Natural killer cell (primary cell): ENCODE results near the gene SLC19A1. TPM values are rescaled to one million over a fixed set of nuclear protein-coding genes. Genes with fewer than 3 reads are reported as not detected.

Experiments
- ATAC-seq, 3 donors: fragments of 150-1000 bp in 2 of 3; fragments of 200-7000 bp in 1 of 3; cut with Tn5 transposase; 1 replicate in 1 of 3; 2 replicates in 2 of 3; pipeline ENCODE4 v1.10.0; 2021; ENCODE audit warnings: mild to moderate bottlenecking in 2 of 3, moderate library complexity in 2 of 3
- DNase-seq, 2 donors: peaks; one replicate each; pipeline versions ENCODE4 v3.0.0 to v3.0.0-alpha.2; 2013 to 2021; ENCODE audit warnings: mixed read lengths in 1 of 2
- H3K27ac ChIP-seq: one replicate; pipeline ENCODE4 v1.5.1; 2013; ENCODE audit warnings: mild to moderate bottlenecking, low read length
- H3K27me3 ChIP-seq: one replicate; pipeline ENCODE4 v1.6.1; 2013; ENCODE audit warnings: low read length; ENCODE audit not compliant: control insufficient read depth, insufficient read depth
- H3K36me3 ChIP-seq: one replicate; pipeline ENCODE4 v1.6.1; 2013; ENCODE audit warnings: low read length; ENCODE audit not compliant: control insufficient read depth, insufficient read depth
- H3K4me1 ChIP-seq: one replicate; pipeline ENCODE4 v1.6.1; 2013; ENCODE audit warnings: low read length; ENCODE audit not compliant: control insufficient read depth, insufficient read depth
- H3K4me3 ChIP-seq: one replicate; pipeline ENCODE4 v1.5.1; 2013; ENCODE audit warnings: low read length
- H3K9me3 ChIP-seq: one replicate; pipeline ENCODE4 v1.6.1; 2013; ENCODE audit warnings: low read length; ENCODE audit not compliant: control insufficient read depth, insufficient read depth
- H3K27ac Mint-ChIP-seq, 2 donors: one replicate each; pipeline ENCODE4 v1.8.0; 2022; ENCODE audit warnings: mild to moderate bottlenecking in 2 of 2, mixed read lengths in 2 of 2, moderate library complexity in 1 of 2
- H3K27me3 Mint-ChIP-seq, 2 donors: one replicate each; pipeline ENCODE4 v1.8.0; 2022; ENCODE audit warnings: low read depth in 2 of 2, mixed read lengths in 2 of 2
- H3K36me3 Mint-ChIP-seq: one replicate; pipeline ENCODE4 v1.8.0; 2022; ENCODE audit warnings: mixed read lengths
- H3K4me1 Mint-ChIP-seq, 2 donors: one replicate each; pipeline ENCODE4 v1.8.0; 2022; ENCODE audit warnings: mixed read lengths in 2 of 2
- H3K4me3 Mint-ChIP-seq: one replicate; pipeline ENCODE4 v1.8.0; 2022; ENCODE audit warnings: mild to moderate bottlenecking, moderate library complexity, mixed read lengths
- H3K9me3 Mint-ChIP-seq, 2 donors: one replicate each; pipeline ENCODE4 v1.8.0; 2022; ENCODE audit warnings: mixed read lengths in 2 of 2
- WGBS: methylation state at CpG from one replicate; pipeline ENCODE4 v1.1.7; 2013; ENCODE audit warnings: missing lambda C conversion rate; ENCODE audit not compliant: insufficient coverage; 5-methylcytosine and 5-hydroxymethylcytosine counted together
- intact Hi-C: fragments of 100-400 bp; cut with micrococcal nuclease; formaldehyde crosslinking; loops from one replicate; pipeline ENCODE4 v1.14.2; 2022
- total RNA-seq, 4 donors: library from RNA; stranded (reverse); fragments of 120-200 nt in 1 of 4; gene quantifications; one replicate each; pipeline versions ENCODE4 v1.2.3 to v1.2.4, GENCODE V29; 2013 to 2022
- TF ChIP-seq, protein P1 (sequence below): fragments of 200-600 bp; IDR thresholded peaks from one replicate; pipeline ENCODE4 v1.8.0; 2022; ENCODE audit warnings: antibody characterized with exemption

SLC19A1 gene
- total RNA-seq, 3 donors from 2014 or later (not counting 1 experiment from before 2014, with no cell fraction given): 2.5 to 9.0 (median 4.9) TPM

GRCh38 chr21:45549626-45550463, 7.6 kb upstream of the SLC19A1 start:
- intact Hi-C loops: loop anchor here (10.0 kb wide), 1 partner anchor 275 kb away; no protein-coding TSS in a partner anchor

DNA sequence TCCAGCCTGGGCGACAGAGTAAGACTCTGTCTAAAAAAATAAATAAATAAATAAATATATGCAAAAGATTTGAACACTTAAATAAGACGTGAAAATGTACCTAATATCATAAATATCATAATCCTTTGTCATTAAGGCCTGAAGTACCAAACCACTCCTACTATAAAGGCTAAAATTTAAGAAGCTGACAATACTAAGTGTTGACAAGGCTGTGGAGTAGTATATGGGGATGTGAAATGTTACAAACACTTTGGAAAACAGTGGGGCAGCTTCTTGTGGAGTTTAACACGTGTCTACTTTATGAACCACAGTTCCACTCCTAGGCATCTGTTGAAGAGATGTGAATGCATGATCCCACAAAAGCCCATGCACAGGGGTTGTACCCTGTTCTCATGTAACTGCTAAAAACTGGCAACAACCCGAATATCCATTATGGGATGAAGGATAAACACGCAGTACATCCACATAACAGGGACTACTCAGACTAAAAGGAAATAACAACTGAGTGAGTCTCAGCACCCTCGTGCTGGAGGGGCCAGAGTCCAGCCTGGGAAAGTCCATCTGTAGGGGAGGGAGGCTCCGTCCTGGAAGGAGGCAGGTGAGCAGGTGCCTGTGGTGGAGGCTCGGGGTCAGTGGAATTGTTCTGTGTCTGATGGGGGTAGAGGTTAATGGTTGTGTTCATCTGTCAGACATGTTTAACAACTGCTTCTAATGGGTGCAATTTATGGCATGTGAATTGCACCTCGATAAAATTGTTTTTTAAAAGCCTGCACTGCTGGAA, 6.7 kb upstream of the SLC19A1 start:
- Histone ChIP-seq H3K9me3 (no peaks in the 10 kb centered on the region), H3K27me3 (no peaks in the 10 kb centered on the region), H3K27ac (no peak overlapping the region), H3K4me3 (no peak overlapping the region), H3K4me1 (peaks cover 30% of the 10 kb centered on the region), H3K36me3 (no peaks in the 10 kb centered on the region)
- H3K4me3 Mint-ChIP-seq: peak overlapping the region; percentile 78
- TF ChIP-seq, protein P1, sequence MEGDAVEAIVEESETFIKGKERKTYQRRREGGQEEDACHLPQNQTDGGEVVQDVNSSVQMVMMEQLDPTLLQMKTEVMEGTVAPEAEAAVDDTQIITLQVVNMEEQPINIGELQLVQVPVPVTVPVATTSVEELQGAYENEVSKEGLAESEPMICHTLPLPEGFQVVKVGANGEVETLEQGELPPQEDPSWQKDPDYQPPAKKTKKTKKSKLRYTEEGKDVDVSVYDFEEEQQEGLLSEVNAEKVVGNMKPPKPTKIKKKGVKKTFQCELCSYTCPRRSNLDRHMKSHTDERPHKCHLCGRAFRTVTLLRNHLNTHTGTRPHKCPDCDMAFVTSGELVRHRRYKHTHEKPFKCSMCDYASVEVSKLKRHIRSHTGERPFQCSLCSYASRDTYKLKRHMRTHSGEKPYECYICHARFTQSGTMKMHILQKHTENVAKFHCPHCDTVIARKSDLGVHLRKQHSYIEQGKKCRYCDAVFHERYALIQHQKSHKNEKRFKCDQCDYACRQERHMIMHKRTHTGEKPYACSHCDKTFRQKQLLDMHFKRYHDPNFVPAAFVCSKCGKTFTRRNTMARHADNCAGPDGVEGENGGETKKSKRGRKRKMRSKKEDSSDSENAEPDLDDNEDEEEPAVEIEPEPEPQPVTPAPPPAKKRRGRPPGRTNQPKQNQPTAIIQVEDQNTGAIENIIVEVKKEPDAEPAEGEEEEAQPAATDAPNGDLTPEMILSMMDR: no peak
- H3K9me3 Mint-ChIP-seq: no peaks in the 10 kb centered on the region
- no peak overlapping the region for H3K27ac Mint-ChIP-seq
- H3K36me3 Mint-ChIP-seq: no peaks in the 10 kb centered on the region
- DNase-seq (no peak), ATAC-seq (no peak)
- H3K27me3 Mint-ChIP-seq: peaks cover 0 to 3% of the 10 kb centered on the region in 2 donors
- 89% methylated on average over 7 of the region's 9 CpGs for WGBS
- intact Hi-C loops: no loop called here
- peaks cover 15 to 25% of the 10 kb centered on the region in 2 donors for H3K4me1 Mint-ChIP-seq

More at GRCh38 chr21:45549626-45550463, 7.6 kb upstream of the SLC19A1 start:
- Histone ChIP-seq H3K27me3 (no peaks in the 10 kb centered on the region), H3K4me3 (no peak overlapping the region), H3K36me3 (no peaks in the 10 kb centered on the region), H3K9me3 (no peaks in the 10 kb centered on the region), H3K27ac (peak overlapping the region; percentile 30), H3K4me1 (peaks cover 33% of the 10 kb centered on the region)
- Mint-ChIP-seq H3K4me3 (no peak overlapping the region), H3K27me3 (peaks cover 0 to 5% of the 10 kb centered on the region in 2 donors), H3K4me1 (peaks cover 20 to 30% of the 10 kb centered on the region in 2 donors), H3K27ac (peak overlapping the region in 1 of 2 donors; percentile 78), H3K9me3 (no peaks in the 10 kb centered on the region), H3K36me3 (no peaks in the 10 kb centered on the region)
- WGBS: 58% methylated on average over 15 of the region's 15 CpGs
- TF ChIP-seq, protein P1: no peak
- ATAC-seq (no peak), DNase-seq (no peak)

GRCh38 chr21:45547545-45547900, 5.3 kb upstream of the SLC19A1 start:
- Histone ChIP-seq H3K4me1 (peaks cover 41% of the 10 kb centered on the region), H3K4me3 (no peak overlapping the region), H3K36me3 (no peaks in the 10 kb centered on the region), H3K27ac (no peak overlapping the region), H3K27me3 (no peaks in the 10 kb centered on the region), H3K9me3 (no peaks in the 10 kb centered on the region)
- ATAC-seq: no peak
- peaks cover 15 to 25% of the 10 kb centered on the region in 2 donors for H3K4me1 Mint-ChIP-seq
- TF ChIP-seq, protein P1: no peak
- no peak overlapping the region for H3K27ac Mint-ChIP-seq
- no peak for DNase-seq
- no peaks in the 10 kb centered on the region for H3K36me3 Mint-ChIP-seq
- intact Hi-C loops: no loop called here
- no peaks in the 10 kb centered on the region for H3K9me3 Mint-ChIP-seq
- no peak overlapping the region for H3K4me3 Mint-ChIP-seq
- peaks cover 0 to 3% of the 10 kb centered on the region in 2 donors for H3K27me3 Mint-ChIP-seq
- 94% methylated on average over 3 of the region's 3 CpGs for WGBS
